Muscle layer of duodenum (tissue), 2 donors: ENCODE results near the gene FCHSD2.
A peak's percentile ranks its signal among the peaks of the same experiment; 100 is the strongest.
"Not testable (repeated sequence)": the region's sequence is repeated elsewhere in the genome, so short reads cannot be mapped to it uniquely, and the experiment has no call there.

Experiments used
- H3K27ac ChIP-seq: one replicate; pipeline ENCODE4 v1.7.0; 2013; ENCODE audit warnings: mild to moderate bottlenecking, low read length
- H3K27me3 ChIP-seq: one replicate; pipeline ENCODE4 v1.7.0; 2013; ENCODE audit warnings: low read depth, mild to moderate bottlenecking, control low read depth, low read length
- H3K36me3 ChIP-seq, 2 donors: one replicate each; pipeline ENCODE4 v1.7.0; 2013; ENCODE audit warnings: low read length in 2 of 2, control low read depth in 1 of 2, mild to moderate bottlenecking in 1 of 2; ENCODE audit not compliant: insufficient read depth in 2 of 2, control insufficient read depth in 1 of 2
- H3K4me1 ChIP-seq, 2 donors: one replicate each; pipeline ENCODE4 v1.7.0; 2013; ENCODE audit warnings: low read length in 2 of 2, mild to moderate bottlenecking in 2 of 2, control low read depth in 1 of 2, moderate library complexity in 1 of 2; ENCODE audit not compliant: insufficient read depth in 2 of 2, control insufficient read depth in 1 of 2
- H3K4me3 ChIP-seq, 2 donors: one replicate each; pipeline ENCODE4 v1.7.0; 2013; ENCODE audit warnings: low read length in 2 of 2, low read depth in 1 of 2, mild to moderate bottlenecking in 1 of 2
- H3K9me3 ChIP-seq, 2 donors: one replicate each; pipeline ENCODE4 v1.7.0; 2013; ENCODE audit warnings: low read length in 2 of 2, control low read depth in 1 of 2, mild to moderate bottlenecking in 1 of 2; ENCODE audit not compliant: control insufficient read depth in 1 of 2
- donor health status: healthy.

The FCHSD2 gene

DNA sequence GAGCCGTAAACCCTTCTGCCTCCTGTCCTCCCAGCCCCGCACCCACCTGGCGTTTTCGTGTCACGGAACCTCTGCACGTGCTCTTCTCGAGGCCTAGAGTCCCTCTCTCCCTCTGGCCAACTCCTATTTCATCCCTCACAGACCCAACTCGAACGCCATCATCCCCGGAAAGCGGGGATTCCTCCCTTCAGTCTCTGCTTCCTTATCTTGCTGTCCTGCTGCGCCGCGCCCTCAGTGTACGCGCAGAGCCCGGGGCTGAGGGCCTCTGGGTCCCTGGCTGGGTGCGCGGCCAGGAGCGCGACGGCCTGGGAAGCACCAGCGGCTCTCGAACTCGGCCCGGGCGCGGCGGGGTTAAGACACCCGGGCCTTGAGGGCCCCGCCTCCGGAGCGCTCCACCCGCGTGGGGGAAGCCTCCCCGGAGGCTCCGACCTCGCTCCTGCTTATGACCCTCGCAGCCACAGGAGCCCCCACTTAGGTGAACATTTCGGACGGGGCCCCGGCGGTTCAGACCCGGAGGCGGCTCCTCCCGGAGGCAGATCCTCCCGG lies 328.3 kb downstream of the FCHSD2 start:
- Histone ChIP-seq H3K27ac (peak overlapping the region; percentile 80), H3K27me3 (no peaks in the 10 kb centered on the region), H3K36me3 (peaks cover 10 to 25% of the 10 kb centered on the region in 2 donors), H3K4me1 (peaks cover 9 to 39% of the 10 kb centered on the region in 2 donors), H3K9me3 (no peaks in the 10 kb centered on the region), H3K4me3 (peak overlapping the region; percentile 94 to 99)

DNA sequence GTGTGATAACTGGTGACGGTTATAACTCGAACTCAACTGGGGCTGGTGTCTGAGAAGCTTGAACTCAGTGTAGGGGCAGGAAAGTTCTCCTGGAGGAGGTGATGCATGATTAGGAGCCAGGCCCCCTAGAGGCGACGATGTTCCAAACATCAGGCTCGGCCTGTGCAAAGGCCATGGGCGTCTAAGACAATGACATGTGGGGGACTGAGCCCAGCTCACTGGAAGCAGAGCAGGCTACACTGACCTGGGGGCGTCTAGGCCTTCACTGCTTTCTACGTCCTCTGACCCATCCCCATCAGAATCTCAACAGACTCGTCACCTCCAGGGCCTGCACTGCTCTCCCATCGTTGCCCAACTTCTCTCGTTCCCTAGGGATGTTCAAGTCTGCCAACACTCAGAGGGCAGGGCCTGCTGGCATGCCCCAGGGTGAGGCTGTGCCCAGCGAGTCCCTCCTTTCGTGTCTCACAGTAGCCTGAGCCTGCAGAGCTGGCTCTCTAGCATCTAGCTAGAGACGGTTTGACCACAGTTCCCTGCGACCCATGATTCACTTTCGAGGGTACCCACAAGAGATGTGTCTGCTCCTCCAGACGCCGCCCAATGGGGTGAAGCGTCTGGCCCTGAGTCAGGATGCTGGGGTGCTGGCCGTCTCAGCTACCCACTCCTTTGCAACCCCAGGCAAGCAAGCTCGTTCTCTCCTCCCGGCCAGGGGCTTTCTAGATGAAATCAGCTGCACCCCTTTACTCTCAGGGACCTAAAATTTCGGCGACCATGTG lies 329.0 kb downstream of the FCHSD2 start:
- peak overlapping the region; percentile 94 to 99 for H3K4me3 ChIP-seq
- H3K9me3 ChIP-seq: no peaks in the 10 kb centered on the region
- H3K36me3 ChIP-seq: peaks cover 5 to 25% of the 10 kb centered on the region in 2 donors
- no peaks in the 10 kb centered on the region for H3K27me3 ChIP-seq
- H3K27ac ChIP-seq: peak overlapping the region; percentile 80
- H3K4me1 ChIP-seq: peaks cover 9 to 39% of the 10 kb centered on the region in 2 donors

DNA sequence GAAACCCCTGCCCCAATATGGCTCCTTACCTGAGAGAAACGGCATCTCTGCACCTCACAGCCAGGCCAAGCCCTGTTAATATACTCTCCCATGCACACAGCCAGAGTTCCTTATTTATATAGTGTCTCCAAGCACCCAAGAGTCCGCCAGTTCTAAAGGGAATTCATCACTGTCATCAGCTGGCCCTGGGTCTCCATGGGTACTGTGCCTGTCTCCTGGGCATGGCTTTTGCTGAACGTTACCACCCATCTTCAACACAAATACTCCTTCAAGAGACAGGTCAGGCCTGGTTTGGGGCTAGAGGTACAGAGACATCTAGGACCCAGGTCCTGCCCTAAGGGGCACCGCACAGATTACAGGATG lies 329.5 kb downstream of the FCHSD2 start:
- peaks cover 5 to 21% of the 10 kb centered on the region in 2 donors for H3K36me3 ChIP-seq
- no peaks in the 10 kb centered on the region for H3K9me3 ChIP-seq
- H3K4me3 ChIP-seq: peak overlapping the region; percentile 94 to 99
- H3K27ac ChIP-seq: peak overlapping the region; percentile 80
- H3K27me3 ChIP-seq: no peaks in the 10 kb centered on the region
- H3K4me1 ChIP-seq: peaks cover 9 to 39% of the 10 kb centered on the region in 2 donors

- H3K27me3 ChIP-seq, H3K4me3 ChIP-seq, H3K9me3 ChIP-seq, H3K27ac ChIP-seq: not testable (repeated sequence)
- Histone ChIP-seq H3K4me1 (peaks cover 9 to 37% of the 10 kb centered on the region in 2 donors), H3K36me3 (peaks cover 5 to 19% of the 10 kb centered on the region in 2 donors)
These were observed 330.4 kb downstream of the FCHSD2 start for GRCh38 chr11:72811686-72812085.

GRCh38 chr11:72808331-72808798 lies 333.8 kb downstream of the FCHSD2 start:
- Histone ChIP-seq H3K27me3 (no peaks in the 10 kb centered on the region), H3K27ac (no peak overlapping the region), H3K36me3 (peaks cover 5 to 15% of the 10 kb centered on the region in 2 donors), H3K4me3 (no peak overlapping the region), H3K9me3 (no peaks in the 10 kb centered on the region), H3K4me1 (peaks cover 7 to 11% of the 10 kb centered on the region in 2 donors)

DNA sequence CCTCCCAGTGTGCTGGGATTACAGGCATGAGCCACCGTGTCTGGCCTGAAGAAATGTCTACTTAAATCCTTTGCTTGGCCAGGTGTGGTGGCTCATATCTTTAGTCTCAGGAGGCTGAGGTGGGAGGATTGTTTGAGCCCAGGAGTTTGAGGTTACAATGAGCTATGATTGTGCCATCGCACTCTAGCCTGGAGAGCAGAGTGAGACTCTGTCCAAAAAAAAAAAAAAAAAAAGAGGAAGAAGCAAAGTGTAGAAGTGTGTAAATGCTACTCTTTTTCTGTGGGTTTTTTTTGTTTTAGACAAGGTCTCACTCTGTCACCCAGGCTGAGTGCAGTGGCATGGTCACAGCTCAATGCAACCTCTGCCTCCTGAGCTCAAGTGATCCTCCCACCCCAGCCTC lies 334.3 kb downstream of the FCHSD2 start:
- Histone ChIP-seq H3K9me3 (no peaks in the 10 kb centered on the region), H3K4me3 (no peak overlapping the region), H3K27ac (no peak overlapping the region), H3K4me1 (peaks cover 5% of the 10 kb centered on the region in 2 donors), H3K27me3 (no peaks in the 10 kb centered on the region), H3K36me3 (peaks cover 5 to 15% of the 10 kb centered on the region in 2 donors)

GRCh38 chr11:72807021-72807693 lies 335.0 kb downstream of the FCHSD2 start:
- Histone ChIP-seq H3K4me1 (no peaks in the 10 kb centered on the region), H3K27me3 (no peaks in the 10 kb centered on the region), H3K27ac (no peak overlapping the region), H3K4me3 (no peak overlapping the region), H3K9me3 (no peaks in the 10 kb centered on the region), H3K36me3 (peaks cover 5 to 15% of the 10 kb centered on the region in 2 donors)

DNA sequence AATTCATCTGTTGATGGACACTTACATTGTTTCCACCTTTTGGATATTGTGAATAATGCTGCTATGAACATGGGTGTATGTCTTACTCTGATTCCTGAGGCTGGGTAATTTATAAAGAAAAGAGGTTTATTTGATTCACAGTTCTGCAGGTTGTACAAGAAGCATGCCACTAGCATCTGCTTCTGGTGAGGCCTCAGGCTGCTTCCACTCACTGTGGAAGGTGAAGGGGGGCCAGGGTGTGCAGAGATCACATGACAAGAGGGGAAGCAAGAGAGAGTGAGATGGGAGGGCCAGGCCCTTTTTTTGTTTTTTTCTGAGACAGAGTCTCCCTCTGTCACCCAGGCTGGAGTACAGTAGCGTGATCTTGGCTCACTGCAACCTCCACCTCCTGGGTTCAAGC lies 335.7 kb downstream of the FCHSD2 start:
- H3K4me3 ChIP-seq, H3K9me3 ChIP-seq, H3K27ac ChIP-seq, H3K4me1 ChIP-seq, H3K27me3 ChIP-seq: not testable (repeated sequence)
- H3K36me3 ChIP-seq: peaks cover 5 to 15% of the 10 kb centered on the region in 2 donors

GRCh38 chr11:72805216-72805615 lies 336.9 kb downstream of the FCHSD2 start:
- no peaks in the 10 kb centered on the region for H3K9me3 ChIP-seq
- no peak overlapping the region for H3K27ac ChIP-seq
- H3K27me3 ChIP-seq: no peaks in the 10 kb centered on the region
- no peak overlapping the region for H3K4me3 ChIP-seq
- H3K36me3 ChIP-seq: peaks cover 5 to 15% of the 10 kb centered on the region in 2 donors
- H3K4me1 ChIP-seq: no peaks in the 10 kb centered on the region

DNA sequence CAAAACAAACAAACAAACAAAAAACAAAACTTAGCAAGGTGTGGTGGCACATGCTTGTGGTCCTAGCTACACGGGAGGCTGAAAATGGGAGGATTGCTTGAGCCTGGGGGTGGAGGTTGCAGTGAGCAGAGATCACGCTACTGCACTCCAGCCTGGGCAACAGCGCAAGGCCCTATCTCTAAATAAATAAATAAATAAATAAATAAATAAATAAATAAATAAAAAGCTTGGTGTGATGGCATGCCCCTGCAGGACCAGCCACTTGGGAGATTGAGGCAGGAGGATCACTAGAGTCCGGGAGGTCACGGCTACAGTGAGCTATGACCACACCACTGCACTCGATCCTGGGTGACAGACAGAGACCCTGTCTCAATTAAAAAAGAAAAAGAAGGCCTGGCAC lies 339.3 kb downstream of the FCHSD2 start:
- no peaks in the 10 kb centered on the region for H3K9me3 ChIP-seq

DNA sequence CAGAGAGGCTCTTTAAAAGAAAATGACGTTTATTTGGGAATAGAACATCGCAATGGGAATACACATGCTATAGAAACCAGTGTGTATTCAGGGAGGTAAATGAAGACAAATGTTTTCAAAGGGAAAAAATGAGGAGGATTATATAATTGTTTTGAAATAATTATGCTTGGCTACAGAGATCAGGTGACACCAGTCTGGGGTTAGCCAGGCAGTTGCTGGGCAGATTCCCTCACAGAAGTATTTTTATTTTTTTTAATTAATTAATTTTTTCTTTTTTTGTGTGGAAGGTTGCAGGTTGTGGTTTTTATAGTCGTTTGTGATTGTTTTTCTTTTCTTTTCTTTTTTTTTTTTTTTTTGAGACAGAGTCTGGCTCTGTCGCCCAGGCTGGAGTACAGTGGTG lies 342.7 kb downstream of the FCHSD2 start:
- no peaks in the 10 kb centered on the region for H3K9me3 ChIP-seq
- H3K36me3 ChIP-seq: no peaks in the 10 kb centered on the region
- H3K27me3 ChIP-seq: no peaks in the 10 kb centered on the region
- no peak overlapping the region for H3K4me3 ChIP-seq
- H3K4me1 ChIP-seq: peaks cover 0 to 3% of the 10 kb centered on the region in 2 donors
- H3K27ac ChIP-seq: no peak overlapping the region

More for the DNA sequence above, 339.3 kb downstream of the FCHSD2 start:
- Histone ChIP-seq H3K4me1 (no peaks in the 10 kb centered on the region), H3K27ac (no peak overlapping the region), H3K27me3 (no peaks in the 10 kb centered on the region), H3K36me3 (no peaks in the 10 kb centered on the region), H3K4me3 (no peak overlapping the region)
